HepG2 (cell line): ENCODE data around the gene WSB1. TPM values are rescaled to one million over a fixed set of nuclear protein-coding genes. Genes with fewer than 3 reads are reported as not detected.

Experiments used
- ATAC-seq: fragments of 200-7000 bp; cut with Tn5 transposase; 3 replicates; pipeline ENCODE4 v1.9.1; 2020; ENCODE audit warnings: mild to moderate bottlenecking, moderate library complexity
- BruUV-seq: library from RNA; stranded (reverse); fragments of 400-500 nt; replicated peaks from 2 replicates; lab custom pipeline; 2021; lab: Mats Ljungman, UMichigan
- CTCF ChIA-PET: fragments of 300-600 bp; formaldehyde crosslinking; extraction: SDS; loops from one replicate; lab custom pipeline; 2021; ENCODE audit warnings: low total read pairs, inconsistent platforms, low intra/inter-chr PET ratio; lab: Yijun Ruan, JAX
- POLR2A ChIA-PET: fragments of 350-600 bp; sonication (Branson Sonifier 250); formaldehyde crosslinking; loops from one replicate; lab custom pipeline; 2020; ENCODE audit warnings: antibody characterized with exemption, inconsistent platforms; lab: Yijun Ruan, JAX
- DNase-seq: peaks from one replicate; pipeline ENCODE4 v3.0.0-alpha.2; 2015; ENCODE audit warnings: low spot score
- FAIRE-seq: peaks from 3 replicates; lab custom pipeline; 2011; peaks lifted over from hg19 to GRCh38; lab: Jason Lieb, UNC
- H2AFZ ChIP-seq: one replicate; pipeline ENCODE4 v1.6.1; 2011; ENCODE audit warnings: low read length, inconsistent platforms
- H3K27ac ChIP-seq: fragments of 300-600 bp; 3 replicates; pipeline ENCODE4 v1.8.0; 2011; ENCODE audit warnings: mixed run types, mild to moderate bottlenecking, mixed read lengths, low read length, inconsistent platforms; ENCODE audit not compliant: insufficient read depth; ENCODE audit errors: extremely low read length
- H3K27me3 ChIP-seq, 2 experiments: fragments of 200-600 bp in 1 of 2; 2 replicates in 1 of 2; 3 replicates in 1 of 2; pipeline versions ENCODE4 v1.6.0 to v1.8.0; 2011; ENCODE audit warnings: low read length in 2 of 2, mild to moderate bottlenecking in 2 of 2, moderate library complexity in 2 of 2, inconsistent platforms in 1 of 2; ENCODE audit not compliant: insufficient read depth in 2 of 2, control insufficient read depth in 1 of 2
- H3K36me3 ChIP-seq, 2 experiments: fragments of 200-600 bp in 1 of 2; replicated peaks in 1 of 2; 2 replicates in 1 of 2; 3 replicates in 1 of 2; pipeline versions ENCODE4 v1.5.1 to v1.8.0; 2011; ENCODE audit warnings: low read length in 2 of 2, inconsistent platforms in 1 of 2; ENCODE audit not compliant: insufficient read depth in 2 of 2, control insufficient read depth in 1 of 2
- H3K4me1 ChIP-seq: 2 replicates; pipeline ENCODE4 v1.5.1; 2012; ENCODE audit warnings: low read length, inconsistent platforms; ENCODE audit not compliant: insufficient read depth
- H3K4me2 ChIP-seq: 2 replicates; pipeline ENCODE4 v1.6.0; 2011; ENCODE audit warnings: low read depth, low read length, inconsistent platforms
- H3K4me3 ChIP-seq, 3 experiments: fragments of 200-600 bp in 1 of 3; sonication (generic), shearing (Covaris generic) in 1 of 3; replicated peaks in 1 of 3; 2 replicates each; pipeline ENCODE4 v1.5.1; 2011 to 2016; ENCODE audit warnings: low read length in 3 of 3, inconsistent platforms in 2 of 3, low read depth in 2 of 3, mild to moderate bottlenecking in 2 of 3, control low read depth in 1 of 3, mixed read lengths in 1 of 3; ENCODE audit not compliant: insufficient read depth in 1 of 3
- H3K79me2 ChIP-seq: one replicate; pipeline ENCODE4 v1.6.1; 2011; ENCODE audit warnings: low read length, inconsistent platforms; ENCODE audit not compliant: insufficient read depth
- H3K9ac ChIP-seq: 2 replicates; pipeline ENCODE4 v1.6.0; 2011; ENCODE audit warnings: mild to moderate bottlenecking, low read depth, low read length, inconsistent platforms; ENCODE audit not compliant: insufficient read depth
- H3K9me3 ChIP-seq: 2 replicates; pipeline ENCODE4 v1.5.1; 2012; ENCODE audit warnings: mild to moderate bottlenecking, low read length
- H4K20me1 ChIP-seq: 2 replicates; pipeline ENCODE4 v1.6.0; 2011; ENCODE audit warnings: inconsistent platforms, mild to moderate bottlenecking, low read length, moderate library complexity; ENCODE audit not compliant: insufficient read depth
- ARID2 ChIP-seq: sonication (generic); formaldehyde crosslinking; IDR thresholded peaks from 2 replicates; pipeline ENCODE4 v1.8.1; 2022; ENCODE audit warnings: mild to moderate bottlenecking, missing genetic modification reagents, borderline replicate concordance
- CEBPG ChIP-seq: IDR thresholded peaks from 2 replicates; pipeline ENCODE4 v1.6.1; 2016
- ELF4 ChIP-seq: sonication (generic); formaldehyde crosslinking; IDR thresholded peaks from 2 replicates; pipeline ENCODE4 v1.5.0; 2020; ENCODE audit warnings: missing genetic modification reagents, mild to moderate bottlenecking, moderate library complexity, borderline replicate concordance
- FOXK1 ChIP-seq: sonication (generic); formaldehyde crosslinking; IDR thresholded peaks from 2 replicates; pipeline ENCODE4 v1.4.0; 2020; ENCODE audit warnings: low read depth, missing genetic modification reagents, borderline replicate concordance
- HOXD1 ChIP-seq: sonication (generic); formaldehyde crosslinking; IDR thresholded peaks from 2 replicates; pipeline ENCODE4 v1.5.0; 2020; ENCODE audit warnings: missing genetic modification reagents
- ISL2 ChIP-seq: sonication (generic); formaldehyde crosslinking; IDR thresholded peaks from 2 replicates; pipeline ENCODE4 v1.5.0; 2020; ENCODE audit warnings: missing genetic modification reagents
- KDM4B ChIP-seq: sonication (generic); formaldehyde crosslinking; IDR thresholded peaks from 2 replicates; pipeline ENCODE4 v1.4.0; 2020; ENCODE audit warnings: missing genetic modification reagents
- MBNL3 ChIP-seq: fragments of 250-450 bp; sonication (Bioruptor Pico); conservative IDR thresholded peaks from 2 replicates; pipeline ENCODE4 v1.8.0; 2022; ENCODE audit warnings: mild to moderate bottlenecking, inconsistent platforms
- NCOA2 ChIP-seq: sonication (generic); formaldehyde crosslinking; IDR thresholded peaks from 2 replicates; pipeline ENCODE4 v1.8.0; 2022; ENCODE audit warnings: inconsistent platforms
- POLR2A ChIP-seq, 2 experiments: IDR thresholded peaks; 2 replicates each; pipeline ENCODE4 v1.6.1; 2011; ENCODE audit warnings: low read depth in 2 of 2, low read length in 2 of 2, mild to moderate bottlenecking in 1 of 2, moderate library complexity in 1 of 2; ENCODE audit not compliant: insufficient read depth in 1 of 2
- REL ChIP-seq: sonication (generic); formaldehyde crosslinking; conservative IDR thresholded peaks from 2 replicates; pipeline ENCODE4 v1.8.0; 2022; ENCODE audit warnings: mild to moderate bottlenecking, missing genetic modification reagents, moderate library complexity
- ZBTB20 ChIP-seq: sonication (generic); formaldehyde crosslinking; IDR thresholded peaks from 2 replicates; pipeline ENCODE4 v1.8.1; 2023; ENCODE audit warnings: missing genetic modification reagents, low read depth, mild to moderate bottlenecking, borderline replicate concordance
- ZC3H13 ChIP-seq: sonication (generic); formaldehyde crosslinking; IDR thresholded peaks from 2 replicates; pipeline ENCODE4 v1.8.1; 2023; ENCODE audit warnings: mild to moderate bottlenecking, missing genetic modification reagents, moderate library complexity
- ZMAT3 ChIP-seq: sonication (generic); formaldehyde crosslinking; conservative IDR thresholded peaks from 2 replicates; pipeline ENCODE4 v1.7.0; 2021; ENCODE audit warnings: missing genetic modification reagents
- ZNF20 ChIP-seq: sonication (generic); formaldehyde crosslinking; IDR thresholded peaks from 2 replicates; pipeline ENCODE4 v1.4.0; 2020; ENCODE audit warnings: mild to moderate bottlenecking, moderate library complexity, missing genetic modification reagents
- ZNF850 ChIP-seq: sonication (generic); formaldehyde crosslinking; conservative IDR thresholded peaks from 2 replicates; pipeline ENCODE4 v1.9.0; 2021; ENCODE audit warnings: mild to moderate bottlenecking, missing genetic modification reagents
- WGBS: methylation state at CpG from one replicate; pipeline ENCODE4 v1.1.6; 2017; ENCODE audit warnings: low lambda C conversion rate; 5-methylcytosine and 5-hydroxymethylcytosine counted together
- in situ Hi-C: cut with HindIII; loops from 2 replicates; pipeline ENCODE4 v1.10.0; 2017; ENCODE audit warnings: low pct_unique_long_range_greater_than_20kb; ENCODE audit not compliant: extremely low pct_ligation_motif_present
- intact Hi-C: fragments of 100-400 bp; cut with micrococcal nuclease; formaldehyde crosslinking; loops from one replicate; pipeline ENCODE4 v1.10.0; 2022; ENCODE audit not compliant: unreplicated experiment
- polyA plus RNA-seq, 8 experiments: library from polyadenylated mRNA; depleted of rRNA in 3 of 8; stranded (reverse) in 7 of 8; unstranded in 1 of 8; fragments of >200 nt; fragmentation: Illumina TruSeq in 4 of 8; extraction: Trizol in 4 of 8; gene quantifications; 2 replicates each; pipeline versions ENCODE4 v1.2.1 to v1.2.3, GENCODE V29; 2011 to 2016; ENCODE audit warnings: low read depth in 4 of 8, missing spikeins in 1 of 8, mixed read lengths in 1 of 8; ENCODE audit not compliant: insufficient read depth in 1 of 8
- total RNA-seq, 5 experiments: library from RNA; depleted of rRNA; stranded (reverse); fragments of >200 nt; fragmentation: Illumina TruSeq; extraction: Trizol; gene quantifications; 2 replicates each; pipeline ENCODE4 v1.2.3, GENCODE V29; 2016; ENCODE audit warnings: low read depth in 1 of 5
- TF ChIP-seq, protein P1 (sequence below): IDR thresholded peaks from 2 replicates; pipeline ENCODE4 v1.6.1; 2016; ENCODE audit warnings: missing biosample characterization, missing genetic modification reagents, low read depth
- TF ChIP-seq, protein P2 (sequence below): IDR thresholded peaks from 2 replicates; pipeline ENCODE4 v1.6.1; 2012; ENCODE audit warnings: low read depth, low read length, improper control_type of control experiment
- TF ChIP-seq, protein P3 (sequence below): sonication (generic); formaldehyde crosslinking; IDR thresholded peaks from 2 replicates; pipeline ENCODE4 v1.8.0; 2022; ENCODE audit warnings: mild to moderate bottlenecking, missing genetic modification reagents

The WSB1 gene
- total and polyA plus RNA-seq, 2 of the 13 experiments (the other 11 are each of a cell fraction or from before 2014, with no cell fraction given) = 81.3 to 294 TPM

DNA sequence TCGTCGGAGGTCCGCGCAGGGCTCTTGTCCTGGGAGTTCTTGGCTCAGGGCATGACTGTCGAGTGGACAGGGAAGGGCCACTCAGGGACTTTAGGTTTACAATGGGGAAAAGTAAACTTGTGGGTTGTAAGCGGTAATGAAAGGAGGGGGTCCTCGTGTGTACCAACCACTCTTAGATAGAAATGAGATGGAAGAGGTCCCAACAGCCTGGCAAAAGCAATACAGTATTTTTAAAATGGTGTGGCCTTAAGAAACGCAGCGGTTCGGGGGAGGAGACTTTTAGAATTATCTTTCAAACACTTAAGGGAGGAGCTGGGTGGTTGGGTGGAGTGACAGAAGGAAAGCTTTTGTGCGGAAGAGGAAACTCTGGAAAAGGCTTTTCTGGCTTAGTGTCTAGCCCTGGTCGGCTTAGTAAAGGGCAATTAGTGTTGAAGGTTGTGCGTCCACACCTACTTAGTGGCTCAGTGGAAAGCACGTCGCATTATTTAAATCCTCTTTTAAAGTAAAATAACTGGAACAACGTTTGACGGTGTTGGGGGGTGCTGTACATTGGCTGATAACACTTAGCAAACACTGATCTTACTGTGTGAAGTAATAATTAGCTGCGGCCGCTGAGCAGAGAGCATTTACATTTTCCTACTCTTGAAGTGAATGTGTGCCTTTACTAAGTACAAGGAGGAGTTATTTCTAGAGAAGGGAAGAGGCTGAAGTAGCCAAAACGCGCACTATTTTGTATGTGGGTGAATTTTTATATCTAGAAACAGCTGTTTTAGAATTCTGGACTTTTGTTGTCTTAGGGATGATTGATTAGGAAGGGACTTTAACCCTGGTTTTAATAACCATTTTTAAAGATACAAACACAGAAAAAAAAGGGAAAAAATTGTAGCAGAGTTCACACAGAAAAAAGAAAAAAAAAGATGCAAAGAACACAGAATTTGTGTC is 1.0 kb downstream of the WSB1 start:
- intact Hi-C loops (loop anchor here (1.0 to 2.0 kb wide), 2 partner anchors 38 to 50 kb away; no protein-coding TSS in a partner anchor), in situ Hi-C loops (loop anchor here (5.0 kb wide), 1 partner anchor 48 kb away; no protein-coding TSS in a partner anchor)
- Histone ChIP-seq H4K20me1 (peaks cover 38% of the 10 kb centered on the region), H3K79me2 (peaks cover 59% of the 10 kb centered on the region), H3K27me3 (no peaks in the 10 kb centered on the region; a peak in 1 of 5 replicates), H3K9ac (peak overlapping the region; percentile 93), H3K9me3 (no peaks in the 10 kb centered on the region), H3K4me2 (peak overlapping the region; percentile 82), H2AFZ (no peak overlapping the region), H3K36me3 (peaks cover 0 to 3% of the 10 kb centered on the region in 2 experiments; a peak in 1 of 5 replicates), H3K27ac (peak overlapping the region; percentile 94), H3K4me1 (peaks cover 66% of the 10 kb centered on the region), H3K4me3 (peak overlapping the region; percentile 93 to 99 (median 94))
- TSS peak; percentile 54 for BruUV-seq
- FAIRE-seq (no peak), ATAC-seq (peak; percentile 36), DNase-seq (peak; percentile 31)
- ChIA-PET CTCF (no interaction called here), POLR2A (interaction anchor here (0.7 to 3.0 kb wide), 25 partner anchors 10 to 265 kb away, joined by 3 to 54 read pairs (median 5); partner anchors contain the start of gene KSR1)
- WGBS = under 1% methylated on average over 21 of the region's 21 CpGs
- TF ChIP-seq HOXD1 (CRISPR knock-in tag) (peak; percentile 7; the same call in 1 of the 2 replicates), POLR2A (IDR thresholded peaks at IDR 0.05; ENCODE audit: insufficient read depth in 1 of 2, low read depth in 2 of 2, low read length in 2 of 2) (peak in 1 of 2 experiments; percentile 28; a peak in 1 of 4 replicates), MBNL3 (CRISPR knock-in tag) (no peak), ZNF850 (CRISPR knock-in tag) (0 out of 2 replicates have a peak, but pooled peaks have one; percentile 2), ZNF20 (peak; percentile 75; the same call in 1 of the 2 replicates), ZBTB20 (no peak), ZC3H13 (0 out of 2 replicates have a peak, but pooled peaks have one; percentile 5), KDM4B (no peak), ISL2 (CRISPR knock-in tag) (0 out of 2 replicates have a peak, but pooled peaks have one; percentile 3), ZMAT3 (CRISPR knock-in tag) (0 out of 2 replicates have a peak, but pooled peaks have one; percentile 1), ELF4 (CRISPR knock-in tag) (0 out of 2 replicates have a peak, but pooled peaks have one; percentile 11), FOXK1 (CRISPR knock-in tag) (no peak), CEBPG (peak; percentile 3; the same call in 1 of the 2 replicates), REL (CRISPR knock-in tag) (0 out of 2 replicates have a peak, but pooled peaks have one; percentile 40), ARID2 (CRISPR knock-in tag) (peak; percentile 64; the same call in 1 of the 2 replicates), NCOA2 (CRISPR knock-in tag) (no peak)
- TF ChIP-seq, protein P1, sequence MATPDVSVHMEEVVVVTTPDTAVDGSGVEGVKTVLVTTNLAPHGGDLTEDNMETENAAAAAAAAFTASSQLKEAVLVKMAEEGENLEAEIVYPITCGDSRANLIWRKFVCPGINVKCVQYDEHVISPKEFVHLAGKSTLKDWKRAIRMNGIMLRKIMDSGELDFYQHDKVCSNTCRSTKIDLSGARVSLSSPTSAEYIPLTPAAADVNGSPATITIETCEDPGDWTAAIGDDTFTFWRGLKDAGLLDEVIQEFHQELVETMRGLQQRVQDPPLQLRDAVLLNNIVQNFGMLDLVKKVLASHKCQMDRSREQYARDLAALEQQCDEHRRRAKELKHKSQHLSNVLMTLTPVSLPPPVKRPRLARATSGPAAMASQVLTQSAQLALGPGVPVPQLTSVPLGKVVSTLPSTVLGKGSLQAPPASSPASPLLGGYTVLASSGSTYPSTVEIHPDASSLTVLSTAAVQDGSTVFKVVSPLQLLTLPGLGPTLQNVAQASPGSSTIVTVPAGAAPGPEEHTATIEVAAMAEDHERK (CRISPR knock-in tag) = no peak
- TF ChIP-seq, protein P2, sequence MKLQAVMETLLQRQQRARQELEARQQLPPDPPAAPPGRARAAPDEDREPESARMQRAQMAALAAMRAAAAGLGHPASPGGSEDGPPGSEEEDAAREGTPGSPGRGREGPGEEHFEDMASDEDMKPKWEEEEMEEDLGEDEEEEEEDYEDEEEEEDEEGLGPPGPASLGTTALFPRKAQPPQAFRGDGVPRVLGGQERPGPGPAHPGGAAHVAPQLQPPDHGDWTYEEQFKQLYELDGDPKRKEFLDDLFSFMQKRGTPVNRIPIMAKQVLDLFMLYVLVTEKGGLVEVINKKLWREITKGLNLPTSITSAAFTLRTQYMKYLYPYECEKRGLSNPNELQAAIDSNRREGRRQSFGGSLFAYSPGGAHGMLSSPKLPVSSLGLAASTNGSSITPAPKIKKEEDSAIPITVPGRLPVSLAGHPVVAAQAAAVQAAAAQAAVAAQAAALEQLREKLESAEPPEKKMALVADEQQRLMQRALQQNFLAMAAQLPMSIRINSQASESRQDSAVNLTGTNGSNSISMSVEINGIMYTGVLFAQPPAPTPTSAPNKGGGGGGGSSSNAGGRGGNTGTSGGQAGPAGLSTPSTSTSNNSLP = no peak
- TF ChIP-seq, protein P3, sequence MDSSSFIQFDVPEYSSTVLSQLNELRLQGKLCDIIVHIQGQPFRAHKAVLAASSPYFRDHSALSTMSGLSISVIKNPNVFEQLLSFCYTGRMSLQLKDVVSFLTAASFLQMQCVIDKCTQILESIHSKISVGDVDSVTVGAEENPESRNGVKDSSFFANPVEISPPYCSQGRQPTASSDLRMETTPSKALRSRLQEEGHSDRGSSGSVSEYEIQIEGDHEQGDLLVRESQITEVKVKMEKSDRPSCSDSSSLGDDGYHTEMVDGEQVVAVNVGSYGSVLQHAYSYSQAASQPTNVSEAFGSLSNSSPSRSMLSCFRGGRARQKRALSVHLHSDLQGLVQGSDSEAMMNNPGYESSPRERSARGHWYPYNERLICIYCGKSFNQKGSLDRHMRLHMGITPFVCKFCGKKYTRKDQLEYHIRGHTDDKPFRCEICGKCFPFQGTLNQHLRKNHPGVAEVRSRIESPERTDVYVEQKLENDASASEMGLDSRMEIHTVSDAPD (CRISPR knock-in tag) = 0 out of 2 replicates have a peak, but pooled peaks have one; percentile 25
